ENCODE measurements around the gene OSM. TPM values are rescaled to one million over a fixed set of nuclear protein-coding genes. Genes with fewer than 3 reads are reported as not detected.

The OSM gene
- total RNA-seq, 2 donors from 2014 or later = not detected

GRCh38 chr22:30251711-30252110, 14.9 kb downstream of the OSM start:
- WGBS, 2 donors = 67 to 68% methylated on average over 10 of the region's 10 CpGs
- TF ChIP-seq POLR2A (IDR thresholded peaks at IDR 0.05) = no peak
- no peak for TF ChIP-seq CTCF (IDR thresholded peaks at IDR 0.05)
- H3K4me1 ChIP-seq = peaks cover 31% of the 10 kb centered on the region
- no peaks in the 10 kb centered on the region for H3K36me3 ChIP-seq (replicated peaks in 1 of 2; ENCODE audit: insufficient read depth in 1 of 2, low read depth in 2 of 2)
- no peak overlapping the region for H3K27ac ChIP-seq
- no peak for ATAC-seq
- peaks cover 0 to 6% of the 10 kb centered on the region in 2 donors for H3K27me3 ChIP-seq
- no peak overlapping the region for H3K4me3 ChIP-seq
- no peak for DNase-seq
- H3K9me3 ChIP-seq = no peaks in the 10 kb centered on the region
- intact Hi-C loops (cut with DNase I) = no loop called here

GRCh38 chr22:30250661-30251267, 15.9 kb downstream of the OSM start:
- H3K4me1 ChIP-seq = peaks cover 32% of the 10 kb centered on the region
- H3K9me3 ChIP-seq = no peaks in the 10 kb centered on the region
- TF ChIP-seq POLR2A (IDR thresholded peaks at IDR 0.05) (no peak), CTCF (IDR thresholded peaks at IDR 0.05) (no peak)
- peak overlapping the region in 3 of 4 donors; percentile 30 to 59 (median 48) for H3K27ac ChIP-seq
- H3K27me3 ChIP-seq = peaks cover 0 to 12% of the 10 kb centered on the region in 2 donors
- no peaks in the 10 kb centered on the region for H3K36me3 ChIP-seq (replicated peaks in 1 of 2; ENCODE audit: insufficient read depth in 1 of 2, low read depth in 2 of 2)
- 49% methylated on average over 7 to 12 of the region's 12 CpGs for WGBS, 2 donors
- H3K4me3 ChIP-seq = no peak overlapping the region
- DNase-seq (peak; percentile 42 to 67 (median 60)), ATAC-seq (peak; percentile 67)
- intact Hi-C loops (cut with DNase I) = no loop called here

- H3K36me3 ChIP-seq (replicated peaks in 1 of 2; ENCODE audit: insufficient read depth in 1 of 2, low read depth in 2 of 2) = no peaks in the 10 kb centered on the region
- H3K27me3 ChIP-seq = peaks cover 0 to 12% of the 10 kb centered on the region in 2 donors
- H3K4me1 ChIP-seq = peaks cover 35% of the 10 kb centered on the region
- DNase-seq (no peak), ATAC-seq (no peak)
- intact Hi-C loops (cut with DNase I) = no loop called here
- no peaks in the 10 kb centered on the region for H3K9me3 ChIP-seq
- peak overlapping the region in 2 of 4 donors; percentile 8 to 59 for H3K27ac ChIP-seq
- WGBS, 2 donors = 88% methylated on average over 3 of the region's 3 CpGs; no CpG with 5 or more reads in 1 of the 2 donors
- TF ChIP-seq POLR2A (IDR thresholded peaks at IDR 0.05) (no peak), CTCF (IDR thresholded peaks at IDR 0.05) (no peak)
- no peak overlapping the region for H3K4me3 ChIP-seq
These were observed 16.5 kb downstream of the OSM start for GRCh38 chr22:30250039-30250565.

- Histone ChIP-seq H3K4me3 (no peak overlapping the region), H3K27me3 (peaks cover 0 to 12% of the 10 kb centered on the region in 2 donors), H3K36me3 (replicated peaks in 1 of 2; ENCODE audit: insufficient read depth in 1 of 2, low read depth in 2 of 2) (no peaks in the 10 kb centered on the region), H3K4me1 (peaks cover 35% of the 10 kb centered on the region), H3K27ac (peak overlapping the region in 1 of 4 donors; percentile 59), H3K9me3 (no peaks in the 10 kb centered on the region)
- intact Hi-C loops (cut with DNase I) = no loop called here
- TF ChIP-seq CTCF (IDR thresholded peaks at IDR 0.05) (no peak), POLR2A (IDR thresholded peaks at IDR 0.05) (no peak)
- WGBS, 2 donors = 68 to 77% methylated on average over 8 to 27 of the region's 27 CpGs
- DNase-seq (no peak), ATAC-seq (no peak)
These were observed 17.3 kb downstream of the OSM start for GRCh38 chr22:30249049-30250038.

All from body of pancreas (tissue), 4 donors.